Stimulated activated CD8-positive, alpha-beta memory T cell treated with anti-CD3 and anti-CD28 coated beads, Interleukin-7, amount 100 ng/mL, for 48 hours (primary cell): ENCODE data around the gene LRP1B.
"Not testable (repeated sequence)": the region's sequence is repeated elsewhere in the genome, so short reads cannot be mapped to it uniquely, and the experiment has no call there.

Experiments
- DNase-seq, 2 donors: peaks; one replicate each; pipeline ENCODE4 v3.0.0-alpha.2; 2020; ENCODE audit warnings: low read depth in 1 of 2; ENCODE audit errors: extremely low read depth in 1 of 2

LRP1B gene

DNA sequence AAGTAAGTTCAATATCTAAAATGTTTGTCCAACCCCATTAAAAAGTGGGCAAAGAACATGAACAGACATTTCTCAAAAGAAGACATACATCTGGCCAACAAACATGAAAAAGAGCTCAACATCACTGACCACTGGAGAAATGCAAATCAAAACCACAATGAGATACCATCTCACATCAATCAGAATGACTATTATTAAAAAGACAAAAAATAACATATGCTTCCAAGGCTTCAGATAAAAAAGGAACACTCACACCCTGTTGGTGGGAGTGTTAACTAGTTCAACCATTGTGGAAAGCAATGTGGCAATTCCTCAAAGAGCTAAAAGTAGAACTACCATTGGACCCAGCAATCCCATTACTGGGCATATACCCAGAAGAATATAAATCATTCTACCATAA is 931.1 kb downstream of the LRP1B start:
- DNase-seq, result no peak

DNA sequence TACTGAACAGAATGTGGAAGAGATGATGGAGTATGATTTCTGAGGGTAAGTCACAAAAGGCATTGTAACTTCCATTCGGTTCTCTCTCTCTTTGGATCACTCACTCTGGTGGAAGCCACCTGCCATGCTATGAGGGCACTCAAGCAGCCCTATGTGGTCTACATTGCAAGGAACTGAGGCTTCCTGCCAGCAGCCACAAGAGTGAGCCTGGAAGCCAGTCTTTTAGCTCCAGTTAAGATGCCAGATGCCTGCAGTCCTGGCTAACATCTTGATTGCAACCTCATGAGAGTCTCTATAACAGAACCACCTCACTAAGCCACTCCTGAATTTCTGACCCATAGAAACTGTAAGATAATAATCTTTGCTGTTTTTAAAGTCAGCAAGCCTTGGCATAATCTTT is 935.7 kb downstream of the LRP1B start:
- DNase-seq, result no peak

DNA sequence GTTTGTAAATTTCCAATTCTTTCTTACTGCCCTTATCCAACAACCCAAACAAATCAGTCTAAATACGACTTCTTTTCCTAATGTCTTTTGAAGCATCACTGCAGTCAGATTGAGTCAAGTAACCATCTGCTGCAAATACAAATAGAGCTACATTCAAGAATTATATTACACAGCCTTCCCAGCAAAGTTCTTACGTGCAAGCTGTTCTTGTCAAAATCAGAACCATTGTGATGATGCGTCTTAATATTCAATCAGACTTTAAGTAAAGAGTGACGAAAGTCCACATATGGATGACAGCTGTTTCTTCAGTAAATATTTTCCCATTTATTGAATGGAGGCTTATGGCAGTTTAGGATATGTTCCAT is 943.8 kb downstream of the LRP1B start:
- DNase-seq, result no peak

DNA sequence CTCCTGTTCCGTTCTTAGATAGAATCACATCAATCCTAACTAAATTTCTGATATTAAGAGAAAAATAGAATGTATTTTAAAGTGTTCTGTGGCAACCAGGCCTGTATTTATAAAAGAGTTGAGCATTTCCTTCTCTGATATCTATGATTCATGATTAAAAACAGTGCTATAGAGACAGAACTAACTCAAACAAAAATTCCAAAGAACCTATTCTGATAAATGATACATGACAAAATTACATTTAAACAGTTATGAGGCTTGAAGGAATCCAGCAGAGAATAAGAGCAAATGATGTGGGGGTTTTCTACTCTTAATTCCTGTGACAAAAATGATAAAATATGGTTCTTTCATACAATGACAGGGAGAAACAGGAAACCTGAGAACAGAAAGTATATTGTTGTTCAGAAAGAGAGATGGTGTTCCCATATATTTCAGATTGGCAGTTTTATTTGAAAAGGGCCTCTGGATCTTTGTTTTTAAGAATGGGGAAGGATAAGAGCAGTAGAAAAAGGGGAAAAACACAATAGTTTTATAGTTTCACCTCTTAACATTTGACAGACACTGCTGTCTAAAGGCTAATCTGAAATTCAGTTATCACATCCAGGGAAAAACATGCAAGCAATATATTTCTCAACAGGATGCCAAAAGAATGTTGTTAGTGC is 944.3 kb downstream of the LRP1B start:
- no peak for DNase-seq

DNA sequence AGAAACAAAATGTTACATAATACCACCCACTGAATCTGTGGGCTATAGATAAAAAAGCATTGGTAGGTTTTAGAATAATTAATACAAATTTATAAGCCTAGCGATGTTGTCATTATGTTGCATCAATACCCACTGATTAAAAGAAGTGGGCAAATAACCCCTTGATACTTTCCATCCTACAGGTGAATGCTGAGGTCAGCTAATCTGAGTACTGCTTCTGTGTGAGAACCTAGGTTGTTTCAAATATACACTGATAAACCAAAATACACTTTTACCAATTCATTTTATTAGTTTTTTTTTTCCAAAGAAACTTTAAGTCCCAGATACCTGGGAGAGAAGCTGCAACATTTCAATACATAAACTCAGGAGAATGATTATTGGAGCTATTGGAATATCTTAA is 948.6 kb downstream of the LRP1B start:
- DNase-seq, result no peak

DNA sequence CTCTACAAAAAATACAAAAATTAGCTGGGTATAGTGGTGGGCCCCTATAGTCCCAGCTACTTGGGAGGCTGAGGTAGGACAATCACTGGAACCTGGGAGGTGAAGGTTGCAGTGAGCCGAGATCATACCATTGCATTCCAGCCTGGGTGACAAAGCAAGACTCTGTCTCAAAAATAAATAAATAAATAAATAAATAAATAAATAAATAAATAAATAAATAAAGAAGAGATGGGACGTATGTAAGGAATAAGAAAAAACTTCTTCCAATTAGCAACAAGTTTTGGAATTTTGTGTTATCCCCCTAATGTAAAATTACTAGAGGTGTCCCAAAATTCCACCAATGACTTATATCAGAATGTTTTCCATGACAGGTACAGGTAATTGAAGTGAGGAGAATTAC is 961.7 kb downstream of the LRP1B start:
- DNase-seq, result not testable (repeated sequence)

DNA sequence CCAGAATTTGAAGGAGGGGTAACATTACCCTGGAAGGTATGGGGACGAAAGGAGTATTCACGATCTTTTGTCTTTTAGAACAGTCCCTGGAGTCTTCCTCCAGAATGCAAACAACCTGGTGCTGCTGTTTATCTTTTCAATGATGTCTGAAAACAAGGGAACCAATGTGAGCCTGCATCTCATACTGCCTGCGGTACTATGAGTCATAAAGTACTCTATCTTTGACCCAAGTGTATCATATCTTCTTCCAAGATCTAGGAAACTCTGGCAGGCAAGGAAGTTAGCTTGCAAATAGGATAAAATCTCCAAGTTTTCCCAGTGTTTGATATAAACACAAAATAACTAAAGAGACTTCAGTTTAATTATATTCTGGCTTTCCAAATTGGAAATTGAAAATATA is 968.5 kb downstream of the LRP1B start:
- no peak for DNase-seq

DNA sequence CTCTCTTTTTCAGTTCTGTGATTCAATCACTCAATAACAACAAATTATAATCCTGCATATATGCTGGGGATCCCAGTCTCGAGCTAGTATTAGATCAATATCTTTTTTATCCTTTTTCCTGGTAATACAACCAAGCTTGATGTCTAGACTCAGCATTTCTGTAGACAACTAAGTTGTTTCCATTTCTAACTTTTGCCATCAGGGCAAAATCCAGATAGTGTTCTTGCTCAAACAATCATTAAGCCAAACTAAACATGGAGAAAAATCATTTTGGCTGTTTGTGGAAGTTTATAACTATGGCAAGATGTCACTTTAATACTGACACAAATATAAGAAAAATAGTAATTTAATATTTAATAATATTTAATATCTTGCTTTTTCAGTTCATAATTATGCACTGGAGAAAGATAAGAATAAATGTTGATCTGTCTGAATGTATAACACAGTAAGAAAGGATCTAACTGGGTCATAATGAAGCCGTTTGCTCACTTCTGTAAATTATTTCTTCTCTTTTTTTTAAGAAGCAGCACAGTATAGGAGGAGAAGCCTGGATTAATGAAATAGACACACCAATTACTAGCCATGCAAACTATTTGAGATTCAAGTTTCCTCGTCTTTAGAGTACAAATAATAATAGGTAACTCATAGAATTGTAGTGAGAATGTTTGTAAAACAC is 979.1 kb downstream of the LRP1B start:
- DNase-seq, result no peak

DNA sequence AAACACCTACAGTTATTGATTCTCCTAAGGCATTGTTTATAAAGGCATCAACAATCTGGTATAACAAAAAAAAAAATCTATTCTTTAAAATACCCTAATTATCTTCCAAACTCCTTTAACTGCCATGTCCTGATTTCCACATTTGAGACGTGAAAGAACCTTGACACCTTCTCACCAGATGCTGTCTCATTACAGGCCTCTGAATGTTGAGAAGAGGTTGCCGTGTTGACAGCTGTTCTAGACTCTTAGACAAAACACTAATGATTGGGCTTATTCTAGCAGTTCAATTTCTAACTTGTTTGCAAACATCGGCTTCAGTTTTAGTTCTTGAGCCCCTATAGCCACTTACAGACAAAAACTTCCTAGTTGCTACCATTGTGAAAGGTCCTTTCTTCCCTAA is 988.8 kb downstream of the LRP1B start:
- DNase-seq, result no peak

DNA sequence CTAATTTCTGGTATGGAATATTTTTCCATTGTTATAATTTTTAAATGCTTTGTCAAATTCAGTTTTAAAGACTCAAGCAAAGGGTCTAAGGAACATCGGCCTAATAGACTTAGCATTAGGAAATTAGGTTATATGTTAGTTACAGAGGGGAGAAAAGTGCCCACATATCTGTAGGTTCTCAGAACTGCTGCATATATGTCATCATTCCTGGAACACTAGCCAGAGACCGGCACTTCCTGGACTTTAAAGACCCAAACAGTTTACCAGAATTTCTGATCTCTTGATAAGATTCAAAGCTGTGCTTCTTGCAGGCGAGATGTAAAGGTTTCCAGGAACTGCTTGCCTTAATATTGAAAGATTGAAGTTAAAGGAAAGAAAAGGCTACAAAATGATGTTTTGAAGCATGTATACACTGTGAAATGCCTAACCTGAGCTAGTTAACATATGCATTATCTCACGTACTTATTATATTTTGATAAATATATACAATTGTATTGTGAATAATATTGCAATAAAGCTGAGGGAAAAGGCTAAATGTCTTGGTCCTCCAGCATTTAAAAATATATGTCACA is 993.6 kb downstream of the LRP1B start:
- no peak for DNase-seq

DNA sequence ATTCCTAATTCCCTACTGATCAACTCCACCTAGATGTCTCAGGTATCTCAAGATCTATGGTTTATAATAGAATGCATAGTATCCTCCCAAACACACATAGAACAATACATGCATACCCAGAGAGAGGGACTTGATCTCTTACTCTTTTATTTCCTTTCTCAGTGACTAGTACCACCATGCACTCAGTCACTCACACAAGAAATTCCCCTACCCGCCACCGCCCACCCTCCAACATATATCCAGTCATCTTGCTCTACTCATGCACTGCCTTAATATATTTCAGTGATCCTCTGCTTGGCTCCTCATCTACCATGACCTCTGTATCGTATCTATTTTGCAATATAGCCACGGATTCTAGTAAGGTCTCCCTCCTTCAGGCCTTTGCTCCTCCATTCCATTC is 996.9 kb downstream of the LRP1B start:
- no peak for DNase-seq

DNA sequence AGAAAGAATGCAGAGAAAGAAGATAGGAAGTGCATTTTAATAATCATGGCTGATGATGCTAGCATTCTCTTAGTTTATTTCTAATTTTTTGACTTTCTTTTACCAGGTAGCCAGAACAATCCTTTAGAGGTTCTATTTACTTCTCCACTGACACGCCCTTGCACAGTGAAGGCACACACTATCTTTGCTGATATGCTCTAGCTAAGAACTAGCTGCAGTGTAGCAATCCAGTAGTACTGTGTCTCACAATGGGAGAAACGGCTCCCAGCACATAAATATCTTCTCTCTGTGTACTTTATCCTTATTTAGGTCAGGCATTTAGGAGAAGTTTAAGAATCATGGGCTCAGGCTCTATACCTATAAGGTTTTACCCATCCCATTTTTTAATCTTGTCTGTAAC is 1005.4 kb downstream of the LRP1B start:
- no peak for DNase-seq

DNA sequence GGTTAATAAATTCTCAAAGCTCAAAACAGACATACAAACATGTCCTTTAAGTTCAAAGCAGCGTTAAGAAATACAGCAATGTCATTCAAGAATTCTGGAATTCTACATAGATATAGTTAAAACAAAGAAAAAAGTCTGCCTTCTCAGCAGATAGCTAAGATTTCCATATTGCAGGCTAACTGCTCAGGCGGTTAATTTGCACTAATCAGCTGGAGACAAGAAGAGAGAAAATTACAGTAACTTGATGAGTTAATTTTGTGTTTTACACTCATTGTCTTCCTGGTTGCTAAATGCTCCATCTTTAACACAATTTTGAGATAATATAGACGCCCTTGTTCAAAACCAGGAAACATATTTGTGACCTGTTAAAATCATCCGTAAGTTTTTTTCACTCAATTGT is 1012.0 kb downstream of the LRP1B start:
- no peak for DNase-seq

DNA sequence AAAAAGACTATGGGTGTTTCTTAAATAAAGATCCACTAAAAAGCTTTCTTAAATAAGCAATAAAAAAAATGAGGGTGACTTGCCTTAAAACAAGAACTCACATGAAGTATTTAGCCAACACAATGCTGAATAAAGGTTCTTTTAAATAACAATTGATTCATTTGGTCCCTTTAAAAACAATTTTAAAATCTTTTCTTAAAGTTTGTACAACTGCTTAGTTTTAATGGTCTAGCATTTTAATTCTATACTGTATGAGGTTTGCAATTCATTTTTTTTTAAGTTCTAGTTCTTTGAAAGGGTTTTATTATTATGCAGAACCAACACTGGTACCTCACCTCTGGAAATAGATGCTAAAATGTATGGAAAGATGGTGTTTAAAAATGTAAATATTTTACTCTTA is 1017.5 kb downstream of the LRP1B start:
- DNase-seq, result no peak

DNA sequence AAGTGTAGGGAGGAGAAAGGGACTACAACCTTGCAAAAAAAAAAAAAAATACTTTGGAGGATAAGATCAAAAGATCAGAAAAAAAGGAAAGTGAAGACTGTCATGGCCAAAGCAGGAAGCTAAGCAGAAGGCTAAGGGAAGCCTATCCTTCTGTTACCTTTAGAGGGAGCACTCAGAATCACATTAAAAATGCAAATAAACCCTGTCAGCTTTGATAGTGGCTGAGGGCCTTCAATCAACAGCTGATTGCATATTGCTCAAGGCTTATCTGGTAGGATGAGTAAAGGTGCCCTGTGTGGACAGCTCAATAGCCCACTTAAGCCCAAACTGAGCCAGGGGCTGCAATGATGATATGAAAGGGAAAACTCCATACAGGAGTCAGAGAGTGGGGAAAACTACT is 1021.2 kb downstream of the LRP1B start:
- DNase-seq, result no peak

DNA sequence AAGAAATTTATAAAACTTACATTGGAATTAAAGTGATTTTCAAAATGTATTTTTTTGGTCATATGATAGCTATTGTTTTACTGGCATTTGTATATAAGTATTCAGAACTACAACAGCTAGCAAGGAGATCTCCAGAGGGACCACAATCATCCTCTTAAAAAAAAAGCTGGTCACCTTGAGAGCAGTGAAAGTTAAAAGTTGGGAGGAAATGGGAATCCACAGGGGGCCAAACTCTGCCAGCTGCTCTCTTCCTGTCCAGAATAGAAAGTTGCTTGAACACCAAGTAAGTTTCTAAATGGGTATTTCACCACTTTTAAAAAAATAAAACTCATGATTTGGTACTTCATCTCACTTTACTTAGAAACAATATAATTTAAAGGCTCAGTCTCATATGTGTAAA is 1025.1 kb downstream of the LRP1B start:
- DNase-seq, result no peak

DNA sequence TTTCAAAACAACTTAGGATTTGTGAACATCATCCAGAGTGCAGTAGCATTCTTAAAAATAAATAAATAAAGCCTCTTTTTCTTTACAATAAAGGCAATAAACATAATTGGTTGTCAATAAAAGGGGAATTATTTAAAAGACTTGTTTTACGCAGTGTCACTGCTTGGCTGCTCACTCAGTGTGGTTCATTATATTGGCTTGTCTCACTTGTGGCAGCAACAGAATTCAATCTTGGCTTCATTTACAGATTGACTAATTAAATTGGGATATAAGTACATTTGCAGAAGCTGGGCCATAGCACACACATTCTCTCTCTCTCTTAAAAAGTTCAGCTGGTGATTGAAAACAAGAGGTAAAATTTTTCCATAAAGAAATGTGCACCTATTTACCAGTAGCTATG is 1027.6 kb downstream of the LRP1B start:
- no peak for DNase-seq

DNA sequence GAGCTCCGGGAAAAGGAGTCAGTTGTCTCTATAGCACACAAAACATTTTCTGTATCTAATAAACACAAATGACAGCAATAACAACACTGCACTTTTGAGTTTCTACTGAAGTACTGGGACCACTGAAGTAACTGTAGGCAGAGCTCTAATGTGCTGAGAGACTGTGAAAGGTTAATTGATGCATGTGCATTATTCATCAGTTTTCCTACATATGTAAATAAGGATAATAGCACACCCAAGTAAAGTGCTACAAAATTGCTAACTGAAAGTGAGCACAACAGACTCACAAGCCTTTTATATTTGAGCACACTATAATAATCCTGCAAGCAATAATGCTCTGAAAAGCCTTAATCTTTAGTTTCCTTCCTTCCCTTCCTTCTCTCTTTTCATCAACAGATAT is 1051.6 kb downstream of the LRP1B start:
- no peak for DNase-seq

DNA sequence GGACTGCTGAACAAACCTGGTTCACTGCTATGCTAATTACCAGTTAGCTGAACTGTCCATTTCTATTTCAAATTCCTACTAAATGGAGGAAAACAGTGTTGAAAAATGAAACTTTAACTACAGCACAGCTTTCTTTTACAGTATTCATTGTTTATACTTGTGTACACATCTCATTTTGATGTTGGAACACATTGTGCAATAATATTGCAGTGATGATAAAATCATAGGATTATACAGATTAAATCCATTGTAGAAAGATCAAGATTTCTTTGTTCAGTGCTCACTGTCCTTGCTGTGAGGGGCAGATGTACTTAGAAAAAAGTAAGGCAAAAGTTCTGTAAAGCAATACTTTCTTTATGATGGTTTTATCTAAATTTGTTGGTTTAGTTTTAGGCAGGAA is 1055.1 kb downstream of the LRP1B start:
- DNase-seq, result no peak

DNA sequence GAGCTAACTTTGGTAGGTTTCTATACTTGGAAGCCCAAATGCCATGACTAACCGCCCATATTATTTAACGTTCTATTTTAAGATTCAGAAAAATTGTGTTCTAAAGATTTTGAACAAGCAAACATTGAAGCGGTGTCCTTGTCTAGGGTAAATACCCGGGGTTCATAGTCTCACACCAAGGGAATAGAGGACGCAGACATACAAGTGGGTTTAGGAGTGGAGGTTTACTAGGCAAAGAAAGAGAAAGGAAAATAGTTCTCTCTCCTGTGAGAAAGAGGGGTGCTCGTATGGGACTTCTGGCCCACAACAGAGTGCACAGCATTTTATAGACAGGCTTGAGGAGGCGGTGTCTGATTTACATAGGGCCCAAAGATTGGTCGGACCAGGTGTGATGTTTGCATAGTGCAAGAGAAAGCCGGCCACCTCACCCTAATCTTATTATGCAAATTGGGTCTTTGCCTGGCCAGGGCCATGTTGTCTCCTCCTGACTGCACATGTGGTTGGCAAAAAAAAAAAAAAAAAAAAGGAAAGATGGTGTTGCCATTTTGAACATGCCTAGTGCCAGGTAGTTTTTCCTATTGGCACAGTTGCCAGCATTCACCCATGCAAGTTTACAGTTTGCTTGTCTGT is 1062.6 kb downstream of the LRP1B start:
- DNase-seq, result no peak

DNA sequence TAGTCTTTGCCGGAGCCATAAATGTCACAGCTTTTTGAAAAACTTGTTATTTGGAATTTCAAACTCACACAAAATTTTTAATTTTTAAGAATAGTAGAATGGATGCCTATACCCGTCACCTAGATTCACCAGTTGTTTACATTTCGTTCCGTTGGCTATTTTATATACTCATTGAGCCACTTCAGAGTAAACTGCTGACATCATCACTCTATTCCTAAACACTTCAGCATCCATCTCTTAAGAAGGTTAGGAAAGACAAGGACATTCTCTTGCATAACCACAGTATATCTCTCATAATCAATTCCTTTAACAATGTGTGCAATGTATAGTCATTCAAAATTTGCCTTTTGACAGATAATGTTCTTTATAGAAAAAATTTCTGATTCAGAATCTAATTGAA is 1065.8 kb downstream of the LRP1B start:
- DNase-seq, result no peak

DNA sequence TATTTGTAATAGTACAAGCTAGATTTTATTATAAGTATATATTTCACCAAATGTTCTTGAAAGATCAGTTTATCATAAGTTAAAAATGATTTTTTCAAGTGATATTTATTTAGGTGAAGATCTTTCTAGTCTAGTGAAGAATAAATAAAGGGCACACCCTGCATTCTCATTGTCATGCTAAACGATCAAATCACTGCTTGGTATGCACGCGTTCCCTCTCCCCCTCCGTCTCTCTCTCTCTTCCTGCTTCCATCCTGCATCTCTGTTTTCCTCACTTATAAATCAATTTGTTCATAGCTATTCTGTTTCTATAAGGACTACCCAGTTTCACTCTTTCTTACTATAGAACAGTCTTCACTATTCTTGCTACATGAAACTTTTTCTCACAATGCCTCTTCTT is 1067.4 kb downstream of the LRP1B start:
- no peak for DNase-seq
